ENCODE measurements around the gene UBL4B.

UBL4B gene

GRCh38 chr1:110091791-110092190, 20.5 kb upstream of the UBL4B start:
- no peak overlapping the region for H3K4me3 ChIP-seq (ENCODE audit: low read length)
- TF ChIP-seq CTCF (conservative IDR thresholded peaks at IDR 0.05; ENCODE audit: low read depth, low read length) = no peak
- DNase-seq (ENCODE audit: low read depth) = no peak

GRCh38 chr1:110092991-110093390, 19.3 kb upstream of the UBL4B start:
- no peak overlapping the region for H3K4me3 ChIP-seq (ENCODE audit: low read length)
- no peak for TF ChIP-seq CTCF (conservative IDR thresholded peaks at IDR 0.05; ENCODE audit: low read depth, low read length)
- DNase-seq (ENCODE audit: low read depth) = no peak

GRCh38 chr1:110094931-110095654, 17.1 kb upstream of the UBL4B start:
- no peak for TF ChIP-seq CTCF (conservative IDR thresholded peaks at IDR 0.05; ENCODE audit: low read depth, low read length)
- DNase-seq (ENCODE audit: low read depth) = no peak
- no peak overlapping the region for H3K4me3 ChIP-seq (ENCODE audit: low read length)

GRCh38 chr1:110097507-110098221, 14.6 kb upstream of the UBL4B start:
- no peak overlapping the region for H3K4me3 ChIP-seq (ENCODE audit: low read length)
- DNase-seq (ENCODE audit: low read depth) = no peak
- no peak for TF ChIP-seq CTCF (conservative IDR thresholded peaks at IDR 0.05; ENCODE audit: low read depth, low read length)

- no peak overlapping the region for H3K4me3 ChIP-seq (ENCODE audit: low read length)
- TF ChIP-seq CTCF (conservative IDR thresholded peaks at IDR 0.05; ENCODE audit: low read depth, low read length) = no peak
- no peak for DNase-seq (ENCODE audit: low read depth)
These were observed 13.8 kb upstream of the UBL4B start for GRCh38 chr1:110098222-110099026.

GRCh38 chr1:110100335-110100734, 11.9 kb upstream of the UBL4B start:
- no peak for TF ChIP-seq CTCF (conservative IDR thresholded peaks at IDR 0.05; ENCODE audit: low read depth, low read length)
- no peak for DNase-seq (ENCODE audit: low read depth)
- no peak overlapping the region for H3K4me3 ChIP-seq (ENCODE audit: low read length)

Data from retinal pigment epithelial cell (primary cell).